Lower leg skin (tissue), 3 donors: Measurements from ENCODE around the gene DDX47.

Source experiments
- POLR2A ChIP-seq, 2 donors: fragments of 450-650 bp; IDR thresholded peaks; one replicate each; pipeline ENCODE4 v1.6.1; 2016 to 2017; ENCODE audit warnings: antibody characterized with exemption in 2 of 2, mild to moderate bottlenecking in 1 of 2, moderate library complexity in 1 of 2
- TF ChIP-seq, protein P1 (sequence below), 3 donors: fragments of 450-650 bp; IDR thresholded peaks; one replicate each; pipeline ENCODE4 v1.5.1; 2016; ENCODE audit warnings: antibody characterized with exemption in 3 of 3, mild to moderate bottlenecking in 3 of 3, moderate library complexity in 2 of 3

DNA sequence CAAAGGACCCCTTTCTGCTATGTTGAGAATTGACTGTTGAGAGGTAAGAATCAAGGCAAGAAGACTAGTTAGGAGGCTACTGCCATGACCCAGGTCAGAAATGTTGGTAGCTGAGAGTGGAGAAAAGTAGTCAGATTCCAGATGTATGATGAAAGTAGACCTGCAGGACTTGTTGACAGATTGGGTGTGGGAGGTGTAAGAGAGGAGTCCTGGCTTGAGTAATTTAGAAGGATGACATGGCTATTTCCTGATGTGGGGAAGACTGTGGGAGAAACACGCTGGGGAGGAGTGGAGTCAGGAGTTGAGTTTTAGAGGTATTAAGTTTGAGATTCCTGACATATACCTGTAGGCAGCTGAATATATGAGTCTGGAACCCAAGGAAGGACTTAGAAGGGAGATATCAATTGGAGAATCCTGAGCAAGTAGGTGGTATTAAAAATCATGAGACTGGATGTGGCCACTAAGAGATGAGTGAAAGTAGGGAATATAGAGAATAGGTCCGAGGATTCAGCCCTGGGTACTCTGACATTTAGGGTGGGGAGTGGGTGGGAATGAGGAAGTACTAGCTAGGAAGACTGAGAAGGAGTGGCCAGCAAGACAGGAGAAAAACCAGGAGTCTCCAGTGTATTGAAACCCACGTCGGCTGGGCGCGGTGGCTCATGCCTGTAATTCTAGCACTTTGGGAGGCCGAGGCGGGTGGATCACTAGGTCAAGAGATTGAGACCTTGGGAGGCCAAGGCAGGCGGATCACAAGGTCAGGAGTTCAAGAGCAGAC lies 12.6 kb upstream of the DDX47 start:
- TF ChIP-seq, protein P1, sequence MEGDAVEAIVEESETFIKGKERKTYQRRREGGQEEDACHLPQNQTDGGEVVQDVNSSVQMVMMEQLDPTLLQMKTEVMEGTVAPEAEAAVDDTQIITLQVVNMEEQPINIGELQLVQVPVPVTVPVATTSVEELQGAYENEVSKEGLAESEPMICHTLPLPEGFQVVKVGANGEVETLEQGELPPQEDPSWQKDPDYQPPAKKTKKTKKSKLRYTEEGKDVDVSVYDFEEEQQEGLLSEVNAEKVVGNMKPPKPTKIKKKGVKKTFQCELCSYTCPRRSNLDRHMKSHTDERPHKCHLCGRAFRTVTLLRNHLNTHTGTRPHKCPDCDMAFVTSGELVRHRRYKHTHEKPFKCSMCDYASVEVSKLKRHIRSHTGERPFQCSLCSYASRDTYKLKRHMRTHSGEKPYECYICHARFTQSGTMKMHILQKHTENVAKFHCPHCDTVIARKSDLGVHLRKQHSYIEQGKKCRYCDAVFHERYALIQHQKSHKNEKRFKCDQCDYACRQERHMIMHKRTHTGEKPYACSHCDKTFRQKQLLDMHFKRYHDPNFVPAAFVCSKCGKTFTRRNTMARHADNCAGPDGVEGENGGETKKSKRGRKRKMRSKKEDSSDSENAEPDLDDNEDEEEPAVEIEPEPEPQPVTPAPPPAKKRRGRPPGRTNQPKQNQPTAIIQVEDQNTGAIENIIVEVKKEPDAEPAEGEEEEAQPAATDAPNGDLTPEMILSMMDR (IDR thresholded peaks at IDR 0.05): no peak
- no peak for TF ChIP-seq POLR2A (IDR thresholded peaks at IDR 0.05)
